SH-SY5Y (cell line): ENCODE measurements around the gene MARK2.

ENCODE experiments used
- GATA2 ChIP-seq: IDR thresholded peaks from 2 replicates; pipeline ENCODE4 v1.6.1; 2011; ENCODE audit warnings: mild to moderate bottlenecking, low read depth, low read length
- GATA3 ChIP-seq: IDR thresholded peaks from 2 replicates; pipeline ENCODE4 v1.6.1; 2011; ENCODE audit warnings: low read depth, mild to moderate bottlenecking, low read length, moderate library complexity

MARK2 gene

DNA sequence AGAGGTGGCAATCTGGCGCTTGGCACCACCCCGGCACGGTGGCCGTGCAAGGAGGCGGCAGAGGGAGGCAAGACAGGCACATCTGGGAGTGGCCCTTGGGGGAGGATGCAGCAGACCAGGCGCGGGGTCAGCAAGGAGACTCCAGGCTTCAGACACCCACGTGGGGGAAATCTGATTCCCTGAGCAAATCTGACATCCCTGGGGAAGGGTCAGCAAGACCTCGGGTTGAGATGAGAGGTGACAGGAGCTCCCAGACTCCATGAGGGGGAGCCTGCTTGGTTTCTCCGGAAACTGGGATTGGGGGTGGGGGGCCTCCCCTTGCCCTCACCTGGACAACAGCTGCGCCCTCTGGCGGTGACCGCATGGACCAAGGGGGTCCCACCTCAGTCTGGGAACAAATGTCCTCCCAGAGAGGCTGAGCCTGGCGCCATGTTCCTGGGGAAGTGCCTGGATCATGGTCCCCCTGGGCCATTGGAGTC is 82.1 kb downstream of the MARK2 start:
- TF ChIP-seq GATA2 (no peak), GATA3 (no peak)

DNA sequence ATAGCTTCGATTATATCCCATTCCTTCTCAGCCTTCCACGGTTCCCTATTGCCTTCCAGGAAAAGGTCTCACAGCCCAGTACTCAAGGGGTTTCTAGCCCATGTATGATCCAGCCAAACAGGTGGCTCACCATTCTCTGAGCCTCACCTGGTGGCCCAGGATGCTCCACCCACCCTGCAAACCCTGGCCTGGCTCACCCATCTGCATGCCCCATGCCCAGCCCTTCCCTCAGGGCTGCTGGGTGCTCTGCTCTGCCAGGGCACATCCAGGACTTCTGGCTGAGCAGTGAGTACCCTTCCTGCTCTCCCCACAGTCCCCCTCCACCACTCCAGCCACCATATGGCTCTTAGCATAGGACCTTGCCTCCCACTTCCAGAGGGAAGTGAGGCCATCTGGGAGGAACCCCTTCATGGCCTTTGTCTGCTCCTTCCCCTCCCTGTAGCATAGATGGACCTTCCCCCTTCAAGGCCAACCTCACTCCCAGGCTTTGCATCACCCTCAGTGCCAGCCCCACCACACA is 83.8 kb downstream of the MARK2 start:
- TF ChIP-seq GATA2 (no peak), GATA3 (no peak)

DNA sequence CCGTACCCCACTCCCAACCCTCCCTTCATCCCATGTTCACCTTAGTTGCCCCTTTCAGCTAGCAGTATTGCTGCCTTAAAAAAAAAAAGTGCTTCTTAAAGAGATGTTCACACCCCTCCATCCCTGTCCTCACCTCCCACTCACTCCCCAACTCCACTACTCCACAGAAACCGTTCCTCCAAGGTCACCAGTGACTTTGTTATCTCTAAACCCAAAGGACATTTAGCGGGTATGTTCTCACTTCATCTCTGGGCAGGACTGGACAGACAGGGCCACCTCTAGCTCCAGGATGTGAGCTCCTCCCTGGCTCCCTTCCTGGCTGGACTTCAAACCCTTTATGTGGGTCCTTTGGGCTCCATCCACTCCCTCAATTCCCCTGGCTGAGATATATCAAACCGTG is 84.4 kb downstream of the MARK2 start:
- no peak for TF ChIP-seq GATA2
- no peak for TF ChIP-seq GATA3

DNA sequence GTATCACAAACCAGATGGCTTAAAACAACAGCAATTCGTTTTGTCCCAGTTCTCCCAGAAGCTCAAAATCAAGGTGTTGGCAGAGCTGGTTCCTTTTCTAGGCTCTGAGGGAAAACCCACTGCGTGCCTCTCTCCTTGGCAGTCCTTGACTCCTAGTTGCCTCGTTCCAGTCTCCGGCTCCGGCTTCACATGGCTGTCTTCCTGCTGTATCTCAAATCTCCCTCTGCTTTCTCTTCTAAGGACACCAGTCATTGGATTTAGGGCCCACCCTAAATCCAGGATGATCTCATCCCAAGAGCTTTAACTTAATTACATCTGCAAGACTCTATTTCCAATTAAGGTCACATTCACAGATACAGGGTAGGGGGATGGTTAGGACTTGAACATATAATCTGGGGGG is 90.7 kb downstream of the MARK2 start:
- TF ChIP-seq GATA3 (no peak), GATA2 (no peak)

DNA sequence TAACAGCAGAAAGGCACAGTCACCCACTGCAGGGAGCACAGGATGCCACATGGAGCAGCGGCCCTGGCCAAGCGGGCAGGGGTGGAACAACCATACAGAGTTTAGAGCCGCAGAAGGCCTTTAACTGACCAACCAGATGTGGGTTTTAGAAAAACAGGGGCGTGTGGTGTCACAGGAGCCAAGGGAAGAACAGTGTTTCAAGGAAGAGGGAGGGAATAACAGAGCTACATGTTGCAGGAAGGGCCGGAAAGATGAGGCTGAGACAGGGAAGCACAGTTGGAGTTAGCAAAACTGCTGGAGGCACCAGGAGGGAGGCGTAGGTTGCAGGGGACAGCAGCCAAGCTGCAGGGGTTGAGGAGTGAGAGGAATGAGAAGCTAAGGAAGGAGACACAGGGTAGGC is 92.1 kb downstream of the MARK2 start:
- TF ChIP-seq GATA3 (no peak), GATA2 (no peak)

DNA sequence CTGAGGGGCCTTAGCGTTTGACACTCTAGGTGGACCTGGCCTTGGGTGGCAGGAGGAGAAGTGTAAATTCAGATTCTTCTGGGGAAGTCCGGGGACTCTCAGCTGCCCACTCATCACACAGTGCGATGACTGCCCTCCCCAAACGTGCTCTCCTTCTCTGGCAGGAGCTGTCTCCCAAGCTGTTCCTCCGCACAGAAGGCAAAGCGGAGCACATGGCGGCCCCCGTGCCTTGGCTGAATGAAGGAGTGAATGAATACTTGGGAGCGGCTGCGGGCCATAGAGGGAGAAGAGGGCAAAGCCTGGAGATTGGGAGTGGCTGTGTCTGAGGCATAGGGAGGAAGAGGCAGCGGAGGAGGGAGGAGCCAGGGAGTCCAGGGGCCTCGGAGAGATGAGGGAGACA is 93.0 kb downstream of the MARK2 start:
- TF ChIP-seq GATA2 (no peak), GATA3 (no peak)

DNA sequence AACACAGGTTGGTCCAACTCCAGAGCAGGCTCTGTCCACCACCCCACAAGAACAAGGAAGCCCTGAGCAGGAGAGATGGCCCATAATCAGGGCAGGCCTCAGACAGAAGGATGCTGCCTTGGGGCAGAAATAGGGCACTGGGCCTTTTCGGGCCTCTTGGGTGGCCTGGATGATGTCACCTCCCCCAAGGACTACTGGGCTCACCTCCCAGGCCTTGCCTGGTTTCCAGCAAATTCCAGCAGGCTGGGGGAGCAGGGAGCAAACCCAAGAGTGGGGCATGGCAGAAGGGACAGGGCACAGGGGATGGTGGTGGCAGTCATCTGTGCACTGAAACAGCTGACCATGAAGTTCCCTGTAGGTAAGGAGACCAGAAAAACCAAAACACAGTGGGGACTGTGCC is 94.5 kb downstream of the MARK2 start:
- TF ChIP-seq GATA3: no peak
- TF ChIP-seq GATA2: no peak

DNA sequence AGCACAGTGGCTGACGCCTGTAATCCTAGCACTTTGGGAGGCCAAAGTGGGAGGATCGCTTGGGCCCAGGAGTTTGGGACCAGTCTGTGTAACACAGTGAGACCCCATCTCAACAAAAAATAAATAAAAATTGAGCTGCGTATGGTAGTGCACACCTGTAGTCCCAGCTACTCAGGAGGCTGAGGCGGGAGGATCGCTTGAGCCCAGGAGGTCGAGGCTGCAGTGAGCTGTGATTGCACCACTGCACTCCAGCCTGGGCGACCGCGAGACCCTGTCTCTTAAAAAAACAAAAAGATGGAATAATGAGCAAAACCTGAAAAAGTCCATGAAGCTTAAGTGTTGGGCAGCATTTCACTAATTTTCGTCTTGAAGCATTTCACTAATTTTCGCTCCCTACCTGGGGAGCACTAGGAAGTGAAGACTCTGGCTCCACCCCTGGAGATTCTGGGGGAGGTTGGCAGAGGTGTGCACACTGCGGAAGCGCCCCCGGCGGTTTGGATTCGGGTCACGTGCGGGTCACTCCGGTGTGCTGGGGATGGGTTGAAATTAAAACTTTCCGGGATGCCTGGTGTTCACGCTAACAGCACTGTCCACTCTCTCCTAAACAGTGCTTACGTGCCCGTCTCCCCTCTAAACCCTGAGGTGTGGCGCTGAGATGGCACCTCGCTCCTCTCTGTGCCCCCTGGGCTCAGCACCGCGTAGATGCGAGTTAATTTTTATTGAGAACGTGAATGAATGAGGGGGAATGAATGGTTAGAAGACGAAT is 99.0 kb downstream of the MARK2 start:
- TF ChIP-seq GATA3: no peak
- TF ChIP-seq GATA2: no peak

DNA sequence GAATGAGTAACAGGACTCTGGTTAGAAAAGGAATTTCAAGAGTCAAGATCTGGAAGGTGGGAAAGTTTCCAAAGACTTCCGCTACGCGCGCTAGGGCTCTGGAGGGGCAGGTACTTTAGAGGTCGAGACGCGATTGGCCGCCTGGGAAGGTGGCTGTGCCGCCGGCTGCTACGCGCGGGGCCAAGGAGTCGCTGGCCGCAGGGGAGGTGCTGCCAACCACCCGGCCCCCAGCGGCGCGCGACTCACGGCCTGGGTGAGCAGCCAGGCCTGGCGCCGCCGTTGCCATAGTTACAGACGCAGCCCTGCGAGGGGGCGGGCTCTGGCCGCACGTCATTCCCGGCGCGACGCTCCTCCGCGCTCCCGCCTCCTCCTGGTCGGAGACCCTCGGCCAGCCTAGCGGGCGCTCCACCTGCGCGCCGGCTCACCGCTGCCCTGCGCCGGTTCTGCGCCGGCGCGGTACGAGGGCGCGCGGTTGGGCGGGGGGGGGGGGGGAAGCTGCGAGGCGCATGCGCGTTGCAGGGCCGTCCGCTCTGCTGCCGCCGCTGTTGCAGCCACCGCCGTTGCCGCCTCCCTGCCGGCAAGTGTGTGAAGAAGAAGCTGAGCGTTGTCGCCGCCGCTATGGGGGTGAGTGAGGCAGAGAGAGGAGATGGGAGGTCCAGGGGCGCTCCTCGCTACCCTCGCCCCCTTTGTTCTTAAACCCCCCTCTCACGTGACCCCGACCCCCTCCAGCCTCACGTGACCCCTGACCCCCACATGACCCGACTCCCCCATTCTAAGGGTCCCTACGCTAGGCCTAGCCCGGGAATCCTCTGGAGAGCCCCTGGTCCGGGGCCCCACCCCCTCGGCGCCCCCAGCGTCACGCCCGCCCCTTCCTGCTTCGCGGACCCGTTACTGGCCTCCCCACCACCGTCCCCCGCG is 99.8 kb downstream of the MARK2 start, which contains the start of gene NAA40:
Gene NAA40 (plus strand): TSS at position 524 of the 918 bp plus-strand sequence. CDS start 95 bp downstream, at position 619.
- TF ChIP-seq GATA2 (no peak), GATA3 (no peak)

DNA sequence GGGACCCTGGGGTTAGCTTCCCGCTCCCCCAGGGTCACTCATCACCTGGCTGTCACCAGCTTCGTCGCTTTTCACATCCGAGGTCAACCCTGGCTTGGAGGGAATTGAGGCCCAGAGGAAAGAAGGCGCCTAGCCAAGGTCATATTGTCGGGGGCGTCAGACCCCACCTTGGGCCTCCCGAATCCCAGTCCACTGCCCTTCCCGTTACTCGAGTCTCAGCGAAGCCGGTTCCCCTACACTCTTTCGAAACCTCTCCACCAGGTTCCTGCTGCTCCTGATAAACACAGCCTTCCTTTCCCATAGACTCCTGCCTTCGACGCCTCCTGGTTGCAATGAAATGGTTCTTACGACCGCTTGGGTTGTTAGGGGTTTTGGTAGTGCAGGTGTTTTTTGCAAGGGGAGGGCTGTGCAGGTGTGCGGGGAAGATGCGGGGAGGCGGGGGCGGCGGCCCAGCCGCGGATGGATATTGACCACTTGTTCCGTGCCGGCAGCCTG is 100.5 kb downstream of the MARK2 start:
- TF ChIP-seq GATA2 (no peak), GATA3 (no peak)

DNA sequence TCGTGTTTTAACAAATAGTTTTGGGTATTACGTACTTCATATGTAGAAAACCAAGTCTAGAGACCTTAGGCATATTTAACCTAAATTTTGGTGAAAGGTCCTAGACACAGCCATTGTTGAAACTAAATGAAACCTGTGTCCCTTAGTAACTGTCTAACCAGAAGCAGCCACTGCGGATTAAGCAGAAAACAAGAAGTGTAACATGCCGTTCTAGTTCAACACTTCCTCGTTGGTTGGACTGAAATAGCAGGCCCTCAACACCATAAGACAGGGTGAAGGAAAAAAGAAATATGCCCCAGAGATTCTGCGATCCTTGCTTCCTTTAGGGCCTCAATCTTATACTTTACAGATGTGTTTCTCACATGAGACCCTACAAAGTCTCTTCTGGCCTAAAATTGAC is 101.9 kb downstream of the MARK2 start:
- no peak for TF ChIP-seq GATA2
- TF ChIP-seq GATA3: no peak

DNA sequence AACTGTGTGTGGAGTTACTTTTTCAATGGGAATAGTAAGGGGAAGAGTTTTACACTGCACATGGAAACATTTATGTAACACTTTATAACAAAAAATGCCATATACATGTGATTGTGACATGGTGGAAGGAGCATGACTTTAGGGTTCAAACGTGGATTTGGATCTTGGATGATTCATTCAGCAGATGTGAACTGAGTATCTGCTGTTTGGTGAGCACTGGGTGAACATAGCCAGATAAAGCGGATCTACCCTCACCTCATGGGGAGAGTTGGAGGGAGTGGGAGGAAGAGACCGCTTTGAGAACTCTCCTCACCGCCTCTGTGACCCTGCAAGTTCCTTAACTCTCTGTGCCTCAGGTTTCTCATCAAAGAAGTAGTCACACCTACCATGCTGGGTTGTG is 103.0 kb downstream of the MARK2 start:
- TF ChIP-seq GATA2: no peak
- no peak for TF ChIP-seq GATA3

DNA sequence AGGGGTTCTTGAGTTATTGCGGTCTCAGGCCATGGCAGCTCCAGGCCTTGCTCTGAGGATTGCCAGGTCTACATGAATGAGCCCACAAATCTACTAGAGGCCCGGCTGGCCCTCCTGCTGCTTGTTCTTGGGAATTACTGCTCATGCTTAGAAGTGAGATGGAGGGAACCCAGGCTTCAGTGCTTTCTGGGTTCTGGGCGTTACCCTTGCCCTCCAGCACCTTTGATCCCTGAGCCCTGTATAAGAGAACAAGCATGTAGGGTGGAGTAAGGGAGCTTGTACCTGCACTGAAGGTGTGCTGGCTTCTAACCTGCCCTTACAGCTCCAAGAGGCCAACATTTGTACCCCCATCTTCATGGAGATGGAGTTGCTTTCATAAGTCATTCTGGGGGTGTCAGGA is 103.9 kb downstream of the MARK2 start:
- TF ChIP-seq GATA3 (no peak), GATA2 (no peak)

DNA sequence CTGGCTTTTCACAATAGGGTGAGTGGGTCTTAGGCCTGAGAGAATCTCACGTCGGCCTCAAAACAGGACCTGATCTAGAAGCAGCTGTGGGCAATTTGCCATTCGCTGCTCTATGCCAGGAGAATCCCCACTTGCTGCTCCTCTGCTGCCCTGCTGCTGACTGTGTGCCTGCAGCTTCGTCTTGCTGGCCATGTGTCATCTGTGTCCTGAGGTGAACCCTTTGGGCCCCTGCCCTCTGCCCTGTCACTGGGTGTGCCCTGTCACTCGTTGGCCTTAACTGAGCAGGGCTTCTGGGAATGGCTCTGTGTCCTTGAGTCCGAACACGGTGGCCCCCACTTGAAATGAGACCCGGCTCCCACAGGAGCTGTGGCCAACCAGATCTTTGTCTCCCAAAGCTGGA is 106.1 kb downstream of the MARK2 start:
- TF ChIP-seq GATA2 (no peak), GATA3 (no peak)

DNA sequence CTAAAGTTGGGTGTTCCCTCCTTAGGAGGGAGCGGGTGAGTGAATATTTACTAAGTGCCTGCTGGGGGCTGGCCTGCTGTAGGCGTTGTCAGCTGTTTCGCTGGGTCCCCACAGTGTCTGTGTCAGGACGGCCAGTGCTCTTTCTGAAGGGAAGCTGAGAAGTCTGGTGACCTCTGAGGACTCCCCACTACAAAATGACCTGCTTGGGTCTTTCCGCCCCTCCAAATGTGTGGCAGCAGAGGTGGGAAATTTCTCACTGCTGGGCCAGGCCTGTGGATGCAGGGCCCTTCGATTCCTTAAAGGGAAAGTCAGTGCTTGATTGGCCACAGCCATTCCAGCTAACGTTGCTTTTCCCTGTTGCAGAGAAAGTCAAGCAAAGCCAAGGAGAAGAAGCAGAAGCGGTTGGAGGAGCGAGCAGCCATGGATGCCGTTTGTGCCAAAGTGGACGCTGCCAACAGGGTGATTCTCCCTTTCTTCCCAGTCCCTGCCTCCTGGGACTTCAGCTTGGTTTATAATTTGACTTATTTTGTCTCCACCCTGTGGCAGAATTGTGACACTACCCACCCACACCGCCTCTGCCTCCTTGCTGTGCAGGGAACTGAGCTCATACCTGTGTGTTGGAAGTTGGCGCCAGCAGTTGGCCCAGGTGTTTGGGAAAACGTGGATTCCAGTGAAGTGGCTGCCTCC is 106.7 kb downstream of the MARK2 start:
- TF ChIP-seq GATA2 (no peak), GATA3 (no peak)
